HEK293T (cell line): ENCODE measurements around the gene ANKRD11.

Experiments used
- CTCF ChIA-PET: fragments of 350-600 bp; formaldehyde crosslinking; extraction: SDS; loops from one replicate; lab custom pipeline; 2021; ENCODE audit warnings: antibody characterized with exemption, inconsistent platforms; lab: Yijun Ruan, JAX
- POLR2A ChIA-PET: fragments of 350-600 bp; formaldehyde crosslinking; extraction: SDS; loops from one replicate; lab custom pipeline; 2020; ENCODE audit warnings: antibody characterized with exemption, inconsistent platforms; lab: Yijun Ruan, JAX
- DNase-seq: peaks from one replicate; pipeline ENCODE4 v3.0.0; 2012; ENCODE audit warnings: mixed read lengths; ENCODE audit errors: extremely low spot score
- ARNT ChIP-seq: fragments of 450-650 bp; IDR thresholded peaks from 2 replicates; pipeline ENCODE4 v1.6.1; 2017; ENCODE audit warnings: mild to moderate bottlenecking
- BHLHE40 ChIP-seq: fragments of 450-650 bp; IDR thresholded peaks from 2 replicates; pipeline ENCODE4 v1.6.1; 2016; ENCODE audit warnings: mild to moderate bottlenecking, moderate library complexity, borderline replicate concordance
- CTBP1 ChIP-seq: fragments of 450-650 bp; IDR thresholded peaks from 2 replicates; pipeline ENCODE4 v1.6.1; 2016; ENCODE audit warnings: borderline replicate concordance
- ELF4 ChIP-seq: fragments of 450-650 bp; IDR thresholded peaks from 2 replicates; pipeline ENCODE4 v1.6.1; 2017; ENCODE audit warnings: antibody characterized with exemption
- FOXA1 ChIP-seq: fragments of 450-650 bp; IDR thresholded peaks from 2 replicates; pipeline ENCODE4 v1.6.1; 2016; ENCODE audit warnings: mild to moderate bottlenecking
- FOXK2 ChIP-seq: fragments of 450-650 bp; IDR thresholded peaks from 2 replicates; pipeline ENCODE4 v1.6.1; 2016; ENCODE audit warnings: mild to moderate bottlenecking
- FOXM1 ChIP-seq: fragments of 450-650 bp; IDR thresholded peaks from 2 replicates; pipeline ENCODE4 v1.6.1; 2017; ENCODE audit warnings: mild to moderate bottlenecking, borderline replicate concordance
- HDGF ChIP-seq: fragments of 450-650 bp; IDR thresholded peaks from 2 replicates; pipeline ENCODE4 v1.6.1; 2017; ENCODE audit warnings: antibody characterized with exemption, borderline replicate concordance
- L3MBTL2 ChIP-seq: fragments of 450-650 bp; conservative IDR thresholded peaks from 2 replicates; pipeline ENCODE4 v1.6.1; 2016; ENCODE audit warnings: mild to moderate bottlenecking
- LEF1 ChIP-seq: fragments of 450-650 bp; IDR thresholded peaks from 2 replicates; pipeline ENCODE4 v1.6.1; 2017; ENCODE audit warnings: mild to moderate bottlenecking, borderline replicate concordance
- NFRKB ChIP-seq: fragments of 450-650 bp; IDR thresholded peaks from 2 replicates; pipeline ENCODE4 v1.6.1; 2016; ENCODE audit warnings: mild to moderate bottlenecking, moderate library complexity
- SP1 ChIP-seq: fragments of 450-650 bp; IDR thresholded peaks from 2 replicates; pipeline ENCODE4 v1.6.1; 2017
- SUZ12 ChIP-seq: fragments of 450-650 bp; IDR thresholded peaks from 2 replicates; pipeline ENCODE4 v1.6.1; 2016; ENCODE audit warnings: mild to moderate bottlenecking
- TARDBP ChIP-seq: fragments of 450-650 bp; IDR thresholded peaks from 2 replicates; pipeline ENCODE4 v1.6.1; 2016
- ZNF384 ChIP-seq: fragments of 450-650 bp; IDR thresholded peaks from 2 replicates; pipeline ENCODE4 v1.6.1; 2016
- TF ChIP-seq, protein P1 (sequence below): fragments of 450-650 bp; IDR thresholded peaks from 2 replicates; pipeline ENCODE4 v1.6.1; 2016

The ANKRD11 gene

DNA sequence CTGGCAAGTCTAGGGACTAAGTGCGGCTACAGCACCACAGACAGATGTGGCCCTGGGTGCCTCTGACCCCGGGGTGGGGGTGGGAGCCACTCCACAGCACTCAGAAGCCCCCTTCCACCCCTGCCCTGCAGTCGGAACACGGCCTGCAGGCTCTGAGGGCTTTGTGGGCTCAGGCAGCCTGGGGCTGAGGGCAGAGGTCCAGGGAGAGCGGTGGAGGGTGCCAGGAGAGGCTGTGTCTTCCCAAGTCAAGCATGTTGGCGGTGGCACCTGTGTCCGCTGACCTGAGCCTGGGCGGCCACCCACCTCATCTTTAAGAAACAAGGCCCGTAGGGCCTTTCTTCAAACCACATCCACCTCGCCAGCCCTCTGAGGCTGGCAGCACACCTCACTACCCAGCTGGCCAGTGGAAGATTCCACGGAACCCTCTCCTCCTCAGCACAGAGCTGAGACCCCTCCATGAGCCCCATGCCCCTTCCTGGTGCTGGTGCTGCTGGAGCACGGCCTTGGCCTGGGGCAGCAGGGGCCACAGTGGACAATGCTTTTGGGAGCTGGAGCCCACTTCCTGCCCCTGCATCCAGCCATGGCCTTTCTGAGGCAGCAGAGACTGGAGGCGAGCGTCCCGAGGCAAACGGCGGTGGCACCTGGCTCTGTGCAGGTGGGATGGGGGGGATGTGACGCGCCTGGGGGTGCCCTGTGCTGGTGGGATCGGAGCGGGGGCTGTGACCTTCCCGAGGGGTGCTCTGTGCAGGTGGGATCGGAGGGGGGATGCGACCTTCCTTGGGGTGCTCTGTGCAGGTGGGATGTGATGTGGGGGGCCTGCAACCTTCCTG, 195.1 kb downstream of the ANKRD11 start:
- TF ChIP-seq L3MBTL2 (no peak), ELF4 (no peak), SP1 (no peak), SUZ12 (no peak), CTBP1 (no peak), FOXA1 (no peak), LEF1 (no peak), ARNT (no peak), ZNF384 (no peak), FOXK2 (no peak), TARDBP (no peak), HDGF (no peak), BHLHE40 (no peak), NFRKB (no peak), FOXM1 (no peak)
- TF ChIP-seq, protein P1, sequence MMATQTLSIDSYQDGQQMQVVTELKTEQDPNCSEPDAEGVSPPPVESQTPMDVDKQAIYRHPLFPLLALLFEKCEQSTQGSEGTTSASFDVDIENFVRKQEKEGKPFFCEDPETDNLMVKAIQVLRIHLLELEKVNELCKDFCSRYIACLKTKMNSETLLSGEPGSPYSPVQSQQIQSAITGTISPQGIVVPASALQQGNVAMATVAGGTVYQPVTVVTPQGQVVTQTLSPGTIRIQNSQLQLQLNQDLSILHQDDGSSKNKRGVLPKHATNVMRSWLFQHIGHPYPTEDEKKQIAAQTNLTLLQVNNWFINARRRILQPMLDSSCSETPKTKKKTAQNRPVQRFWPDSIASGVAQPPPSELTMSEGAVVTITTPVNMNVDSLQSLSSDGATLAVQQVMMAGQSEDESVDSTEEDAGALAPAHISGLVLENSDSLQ = no peak
- DNase-seq = no peak
- CTCF ChIA-PET = no interaction called here
- POLR2A ChIA-PET = no interaction called here

DNA sequence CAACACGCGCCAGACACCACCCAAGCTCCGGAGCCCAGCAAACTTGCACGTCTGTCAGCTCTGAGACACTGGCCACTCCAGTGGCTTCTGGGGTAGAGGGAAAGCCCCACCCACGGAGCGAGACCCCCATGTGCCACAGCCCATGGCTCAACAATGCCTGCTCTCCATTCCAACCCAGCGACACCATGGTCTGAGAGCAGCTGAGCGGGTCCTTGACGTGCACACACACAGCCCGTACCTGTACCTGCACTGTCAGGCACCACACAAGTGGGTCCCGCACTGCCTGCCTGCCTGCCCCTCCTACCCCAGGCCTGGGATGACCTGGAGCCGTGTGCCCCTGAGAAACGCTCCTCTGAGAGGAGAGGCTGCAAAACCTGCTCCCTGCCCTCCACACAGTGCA, 195.9 kb downstream of the ANKRD11 start:
- no peak for DNase-seq
- POLR2A ChIA-PET = interaction anchor here (1.4 kb wide), 1 partner anchor 47 kb away, joined by 7 read pairs; no protein-coding TSS in a partner anchor
- no peak for TF ChIP-seq L3MBTL2
- no peak for TF ChIP-seq FOXM1
- no peak for TF ChIP-seq TARDBP
- TF ChIP-seq CTBP1 = no peak
- no peak for TF ChIP-seq SP1
- TF ChIP-seq SUZ12 = no peak
- no peak for TF ChIP-seq HDGF
- CTCF ChIA-PET = no interaction called here

DNA sequence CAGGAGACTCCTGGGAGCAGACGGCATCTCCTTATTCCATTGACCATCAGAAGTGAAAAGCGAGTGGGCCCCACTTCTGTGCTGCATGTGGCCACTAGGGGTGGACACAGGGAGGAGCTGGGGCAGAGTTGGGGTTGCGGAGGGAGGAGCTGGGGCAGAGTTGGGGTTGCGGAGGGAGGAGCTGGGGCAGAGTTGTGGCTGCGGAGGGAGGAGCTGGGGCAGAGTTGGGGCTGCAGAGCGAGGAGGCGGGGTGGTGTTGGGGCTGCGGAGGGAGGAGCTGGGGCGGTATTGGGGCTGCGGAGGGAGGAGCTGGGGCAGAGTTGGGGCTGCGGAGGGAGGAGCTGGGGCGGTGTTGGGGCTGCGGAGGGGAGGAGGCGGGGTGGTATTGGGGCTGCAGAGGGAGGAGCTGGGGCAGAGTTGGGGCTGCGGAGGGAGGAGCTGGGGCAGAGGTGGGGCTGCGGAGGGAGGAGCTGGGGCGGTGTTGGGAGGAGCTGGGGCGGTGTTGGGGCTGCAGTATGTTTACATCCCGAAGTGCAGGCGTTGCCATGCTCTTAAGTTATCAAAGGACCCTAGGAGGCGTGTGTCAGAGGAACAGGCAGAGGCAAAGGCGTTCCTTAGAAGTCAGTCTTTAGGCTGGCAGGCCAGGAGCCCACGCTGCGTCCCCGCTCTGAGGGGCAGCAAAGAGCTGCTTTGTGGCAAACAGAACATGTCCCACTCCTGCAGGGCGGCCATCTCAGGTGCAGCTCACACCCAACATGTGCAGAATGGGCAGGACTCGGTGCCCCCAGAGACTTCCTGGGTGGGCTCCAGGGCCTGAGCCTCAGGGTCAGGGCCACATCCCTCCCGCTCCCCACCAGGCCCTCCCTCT, 196.9 kb downstream of the ANKRD11 start:
- ChIA-PET POLR2A (interaction anchor here (1.4 kb wide), 1 partner anchor 46 kb away, joined by 7 read pairs; no protein-coding TSS in a partner anchor), CTCF (interaction anchor here (0.7 to 0.8 kb wide), 2 partner anchors 28 to 34 kb away, joined by 4 read pairs; no protein-coding TSS in a partner anchor)
- DNase-seq = no peak
- TF ChIP-seq FOXA1 = no peak

DNA sequence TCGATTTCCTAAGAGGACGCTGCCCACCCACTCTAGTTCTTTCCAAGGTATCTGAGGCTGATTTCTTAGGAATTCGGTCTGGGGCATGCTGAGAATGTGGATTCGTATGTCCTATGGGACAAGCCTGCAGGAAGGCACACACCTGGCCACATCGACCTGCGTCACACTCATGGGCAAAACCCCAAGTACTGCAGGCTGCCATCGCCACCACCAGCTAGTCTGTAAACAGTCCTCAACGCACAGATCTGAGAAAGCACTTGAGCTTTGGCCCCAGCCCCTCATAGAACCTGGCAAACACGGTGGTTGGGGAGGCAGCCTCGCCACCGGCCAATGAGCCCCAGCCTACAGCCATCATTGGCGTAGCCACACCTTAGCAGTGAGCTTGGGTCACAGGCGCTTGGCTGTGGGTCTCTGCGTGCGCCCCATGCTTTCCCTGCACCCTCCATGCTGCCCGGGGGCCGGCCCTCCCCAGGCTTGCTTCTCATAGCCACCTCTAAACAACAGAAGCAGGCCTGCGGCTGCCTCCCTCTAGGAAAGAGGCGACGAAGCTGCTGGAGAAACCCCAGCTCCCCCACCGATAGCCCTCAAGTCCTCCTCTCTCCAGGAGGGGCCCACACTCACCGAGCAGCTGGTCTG, 197.8 kb downstream of the ANKRD11 start:
- CTCF ChIA-PET = interaction anchor here (0.6 to 0.8 kb wide), 2 partner anchors 23 to 29 kb away, joined by 3 to 4 read pairs; no protein-coding TSS in a partner anchor
- no peak for DNase-seq
- no peak for TF ChIP-seq HDGF
- TF ChIP-seq SP1 = no peak
- no peak for TF ChIP-seq ELF4
- no peak for TF ChIP-seq FOXA1
- TF ChIP-seq CTBP1 = no peak
- no peak for TF ChIP-seq L3MBTL2
- no peak for TF ChIP-seq ARNT
- no peak for TF ChIP-seq BHLHE40
- TF ChIP-seq ZNF384 = no peak
- TF ChIP-seq NFRKB = no peak
- no peak for TF ChIP-seq SUZ12
- TF ChIP-seq TARDBP = no peak
- TF ChIP-seq, protein P1 = no peak
- POLR2A ChIA-PET = no interaction called here

DNA sequence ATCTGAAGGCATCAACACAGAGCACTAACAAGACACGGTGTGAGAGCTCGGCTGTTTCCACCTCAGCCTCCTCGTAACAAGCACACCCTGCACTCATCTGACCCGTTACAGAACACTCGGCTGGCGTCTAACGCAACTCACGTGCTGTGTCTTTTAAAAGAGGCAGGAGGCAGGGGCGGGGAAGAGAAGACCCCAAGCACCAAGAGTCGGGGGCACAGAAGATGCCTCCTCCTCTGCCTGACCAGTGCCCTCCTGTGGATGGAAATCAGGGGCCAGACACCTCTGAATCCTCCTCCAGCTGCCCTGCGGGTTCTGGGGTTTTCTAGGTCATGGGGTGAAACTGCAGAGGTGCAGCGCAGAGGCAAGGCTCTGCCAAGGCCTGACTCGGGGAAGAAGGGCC, 198.6 kb downstream of the ANKRD11 start:
- TF ChIP-seq, protein P1 = no peak
- TF ChIP-seq SUZ12 (no peak), FOXM1 (no peak), HDGF (no peak)
- ChIA-PET POLR2A (no interaction called here), CTCF (interaction anchor here (0.6 kb wide), 1 partner anchor 23 kb away, joined by 3 read pairs; no protein-coding TSS in a partner anchor)

DNA sequence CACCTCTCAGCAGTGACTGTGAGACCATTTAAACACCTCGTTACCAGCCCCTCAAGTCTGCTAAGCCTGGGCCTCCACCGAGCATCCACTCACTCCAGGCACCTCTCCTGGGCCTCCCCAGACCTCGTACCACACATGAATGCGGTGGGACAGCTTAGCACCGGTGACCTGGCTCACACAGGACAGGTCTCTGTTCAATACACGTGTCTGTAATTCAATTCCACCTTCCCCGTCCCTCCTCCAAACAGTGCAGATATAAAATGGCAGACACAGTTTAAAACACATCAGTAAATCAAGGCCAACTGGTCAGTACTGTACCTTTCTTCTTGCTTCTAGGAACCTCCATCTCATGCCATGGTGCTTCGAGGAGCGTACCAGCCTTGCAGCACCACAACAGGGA, 199.0 kb downstream of the ANKRD11 start:
- ChIA-PET CTCF (no interaction called here), POLR2A (no interaction called here)
- no peak for DNase-seq
- no peak for TF ChIP-seq FOXA1
- TF ChIP-seq ELF4 = no peak
- no peak for TF ChIP-seq CTBP1
- TF ChIP-seq NFRKB = no peak
- TF ChIP-seq, protein P1 = no peak
- no peak for TF ChIP-seq L3MBTL2
- no peak for TF ChIP-seq FOXM1
- no peak for TF ChIP-seq TARDBP
- no peak for TF ChIP-seq BHLHE40
- no peak for TF ChIP-seq SP1
- no peak for TF ChIP-seq LEF1
- TF ChIP-seq FOXK2 = no peak
- no peak for TF ChIP-seq ZNF384
- TF ChIP-seq SUZ12 = no peak
- TF ChIP-seq ARNT = no peak
- TF ChIP-seq HDGF = no peak

More for the DNA sequence above, 198.6 kb downstream of the ANKRD11 start:
- no peak for DNase-seq
